NB4 (cell line): Measurements from ENCODE around the gene WDR47.
"Not testable (repeated sequence)": the region's sequence is repeated elsewhere in the genome, so short reads cannot be mapped to it uniquely, and the experiment has no call there.

Source experiments
- POLR2A ChIP-seq: IDR thresholded peaks from 2 replicates; pipeline ENCODE4 v1.6.1; 2011; ENCODE audit warnings: mild to moderate bottlenecking; ENCODE audit not compliant: insufficient read length; ENCODE audit errors: extremely low read depth
- TF ChIP-seq, protein P1 (sequence below): IDR thresholded peaks from 2 replicates; pipeline ENCODE4 v1.6.1; 2011; ENCODE audit warnings: low read depth, low read length
- TF ChIP-seq, protein P2 (sequence below): IDR thresholded peaks from one replicate; pipeline ENCODE4 v1.5.1; 2012; ENCODE audit warnings: low read depth, low read length

DNA sequence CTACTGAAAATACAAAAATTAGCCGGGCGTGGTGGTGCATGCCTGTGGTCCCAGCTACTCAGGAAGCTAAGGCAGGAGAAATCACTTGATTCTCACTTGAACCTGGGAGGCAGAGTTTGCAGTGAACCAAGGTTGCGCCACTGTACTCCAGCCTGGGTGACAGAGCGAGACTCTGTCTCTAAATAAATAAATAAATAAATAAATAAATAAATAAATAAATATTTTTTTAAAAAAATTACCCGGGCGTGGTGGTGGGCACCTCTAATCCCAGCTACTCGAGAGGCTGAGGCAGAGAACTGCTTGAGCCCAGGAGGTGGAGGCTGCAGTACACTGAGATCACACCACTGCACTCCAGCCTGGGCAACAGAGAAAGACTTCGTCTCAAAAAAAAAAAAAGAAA lies 12.4 kb downstream of the WDR47 start:
- TF ChIP-seq, protein P1, sequence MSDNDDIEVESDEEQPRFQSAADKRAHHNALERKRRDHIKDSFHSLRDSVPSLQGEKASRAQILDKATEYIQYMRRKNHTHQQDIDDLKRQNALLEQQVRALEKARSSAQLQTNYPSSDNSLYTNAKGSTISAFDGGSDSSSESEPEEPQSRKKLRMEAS: not testable (repeated sequence)
- TF ChIP-seq, protein P2, sequence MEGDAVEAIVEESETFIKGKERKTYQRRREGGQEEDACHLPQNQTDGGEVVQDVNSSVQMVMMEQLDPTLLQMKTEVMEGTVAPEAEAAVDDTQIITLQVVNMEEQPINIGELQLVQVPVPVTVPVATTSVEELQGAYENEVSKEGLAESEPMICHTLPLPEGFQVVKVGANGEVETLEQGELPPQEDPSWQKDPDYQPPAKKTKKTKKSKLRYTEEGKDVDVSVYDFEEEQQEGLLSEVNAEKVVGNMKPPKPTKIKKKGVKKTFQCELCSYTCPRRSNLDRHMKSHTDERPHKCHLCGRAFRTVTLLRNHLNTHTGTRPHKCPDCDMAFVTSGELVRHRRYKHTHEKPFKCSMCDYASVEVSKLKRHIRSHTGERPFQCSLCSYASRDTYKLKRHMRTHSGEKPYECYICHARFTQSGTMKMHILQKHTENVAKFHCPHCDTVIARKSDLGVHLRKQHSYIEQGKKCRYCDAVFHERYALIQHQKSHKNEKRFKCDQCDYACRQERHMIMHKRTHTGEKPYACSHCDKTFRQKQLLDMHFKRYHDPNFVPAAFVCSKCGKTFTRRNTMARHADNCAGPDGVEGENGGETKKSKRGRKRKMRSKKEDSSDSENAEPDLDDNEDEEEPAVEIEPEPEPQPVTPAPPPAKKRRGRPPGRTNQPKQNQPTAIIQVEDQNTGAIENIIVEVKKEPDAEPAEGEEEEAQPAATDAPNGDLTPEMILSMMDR: not testable (repeated sequence)
- not testable (repeated sequence) for TF ChIP-seq POLR2A
